Skin epidermis (tissue), 12 donors: ENCODE results near the gene TSPAN13.

ENCODE experiments used
- H3K27ac ChIP-seq, 21 experiments: fragments of 200-600 bp; sonication (generic) in 11 of 21; one replicate each; pipeline ENCODE4 v1.5.0; 2020; ENCODE audit warnings: mild to moderate bottlenecking in 3 of 21, inconsistent platforms in 2 of 21, moderate library complexity in 2 of 21
- H3K4me3 ChIP-seq, 7 experiments: fragments of 200-600 bp; sonication (generic) in 2 of 7; one replicate each; pipeline ENCODE4 v1.5.0; 2020; ENCODE audit warnings: inconsistent platforms in 2 of 7, mild to moderate bottlenecking in 2 of 7, moderate library complexity in 1 of 7

The TSPAN13 gene

GRCh38 chr7:16753102-16753931 is at the start of gene TSPAN13:
TSS of gene TSPAN13 (plus strand) at chr7:16753755. CDS start at chr7:16753968, 213 bp downstream.
- Histone ChIP-seq H3K4me3 (peak within 1 kb of the TSS; percentile 57 to 68 (median 61)), H3K27ac (peak within 1 kb of the TSS in 18 of 21 experiments; percentile 11 to 63 (median 39))

GRCh38 chr7:16708511-16708910 is 45.0 kb upstream of the TSPAN13 start:
- Histone ChIP-seq H3K4me3 (no peak overlapping the region), H3K27ac (peak overlapping the region in 3 of 21 experiments; percentile 28 to 46 (median 44))

GRCh38 chr7:16708980-16709379 is 44.6 kb upstream of the TSPAN13 start:
- Histone ChIP-seq H3K4me3 (no peak overlapping the region), H3K27ac (peak overlapping the region in 3 of 21 experiments; percentile 28 to 46 (median 44))

- Histone ChIP-seq H3K4me3 (no peak overlapping the region), H3K27ac (no peak overlapping the region)
Measured at GRCh38 chr7:16710651-16711050, 42.9 kb upstream of the TSPAN13 start.

GRCh38 chr7:16711730-16712129 is 41.8 kb upstream of the TSPAN13 start:
- Histone ChIP-seq H3K4me3 (no peak overlapping the region), H3K27ac (peak overlapping the region in 1 of 21 experiments; percentile 26)

GRCh38 chr7:16712916-16713315 is 40.6 kb upstream of the TSPAN13 start:
- H3K27ac ChIP-seq, result peak overlapping the region in 1 of 21 experiments; percentile 33
- H3K4me3 ChIP-seq, result no peak overlapping the region

- no peak overlapping the region for H3K4me3 ChIP-seq
- no peak overlapping the region for H3K27ac ChIP-seq
Measured at GRCh38 chr7:16715928-16716327, 37.6 kb upstream of the TSPAN13 start.

- Histone ChIP-seq H3K27ac (no peak overlapping the region), H3K4me3 (no peak overlapping the region)
Measured at GRCh38 chr7:16718111-16718656, 35.4 kb upstream of the TSPAN13 start.

- H3K27ac ChIP-seq, result no peak overlapping the region
- no peak overlapping the region for H3K4me3 ChIP-seq
Measured at GRCh38 chr7:16719699-16720098, 33.9 kb upstream of the TSPAN13 start.

GRCh38 chr7:16721541-16721940 is 32.0 kb upstream of the TSPAN13 start:
- Histone ChIP-seq H3K27ac (no peak overlapping the region), H3K4me3 (no peak overlapping the region)

GRCh38 chr7:16724344-16724743 is 29.2 kb upstream of the TSPAN13 start:
- Histone ChIP-seq H3K4me3 (no peak overlapping the region), H3K27ac (no peak overlapping the region)

GRCh38 chr7:16726189-16726588 is 27.4 kb upstream of the TSPAN13 start:
- Histone ChIP-seq H3K4me3 (no peak overlapping the region), H3K27ac (no peak overlapping the region)

GRCh38 chr7:16727736-16728135 is 25.8 kb upstream of the TSPAN13 start:
- Histone ChIP-seq H3K4me3 (no peak overlapping the region), H3K27ac (no peak overlapping the region)

GRCh38 chr7:16728811-16729210 is 24.7 kb upstream of the TSPAN13 start:
- Histone ChIP-seq H3K4me3 (no peak overlapping the region), H3K27ac (no peak overlapping the region)

GRCh38 chr7:16729541-16729940 is 24.0 kb upstream of the TSPAN13 start:
- Histone ChIP-seq H3K4me3 (no peak overlapping the region), H3K27ac (no peak overlapping the region)

GRCh38 chr7:16730937-16731336 is 22.6 kb upstream of the TSPAN13 start:
- H3K27ac ChIP-seq, result no peak overlapping the region
- H3K4me3 ChIP-seq, result no peak overlapping the region

GRCh38 chr7:16732828-16733227 is 20.7 kb upstream of the TSPAN13 start:
- Histone ChIP-seq H3K27ac (no peak overlapping the region), H3K4me3 (no peak overlapping the region)

- Histone ChIP-seq H3K4me3 (no peak overlapping the region), H3K27ac (no peak overlapping the region)
Measured at GRCh38 chr7:16734148-16734726, 19.3 kb upstream of the TSPAN13 start.

- Histone ChIP-seq H3K4me3 (no peak overlapping the region), H3K27ac (no peak overlapping the region)
Measured at GRCh38 chr7:16735020-16735419, 18.5 kb upstream of the TSPAN13 start.

GRCh38 chr7:16738011-16738688 is 15.4 kb upstream of the TSPAN13 start:
- no peak overlapping the region for H3K27ac ChIP-seq
- no peak overlapping the region for H3K4me3 ChIP-seq
